BE2C (cell line): ENCODE data around the gene TMEM39A.

ENCODE experiments used
- DNase-seq: peaks from one replicate; pipeline ENCODE4 v3.0.0-alpha.2; 2020
- H3K27me3 ChIP-seq: fragments of 250-450 bp; sonication (Bioruptor Pico); 2 replicates; pipeline ENCODE4 v1.5.1; 2020; ENCODE audit warnings: mild to moderate bottlenecking
- H3K36me3 ChIP-seq: fragments of 250-450 bp; sonication (Bioruptor Pico); 2 replicates; pipeline ENCODE4 v1.5.1; 2020; ENCODE audit warnings: mild to moderate bottlenecking
- H3K4me1 ChIP-seq: fragments of 250-450 bp; sonication (Bioruptor Pico); 2 replicates; pipeline ENCODE4 v1.5.1; 2020
- H3K4me3 ChIP-seq: 2 replicates; pipeline ENCODE4 v1.5.1; 2011; ENCODE audit warnings: low read depth, low read length
- H3K9me3 ChIP-seq: fragments of 250-450 bp; sonication (Bioruptor Pico); 2 replicates; pipeline ENCODE4 v1.5.1; 2020
- TF ChIP-seq, protein P1 (sequence below): IDR thresholded peaks from 2 replicates; pipeline ENCODE4 v1.5.1; 2012; ENCODE audit warnings: mild to moderate bottlenecking, low read depth, low read length

Gene TMEM39A

DNA sequence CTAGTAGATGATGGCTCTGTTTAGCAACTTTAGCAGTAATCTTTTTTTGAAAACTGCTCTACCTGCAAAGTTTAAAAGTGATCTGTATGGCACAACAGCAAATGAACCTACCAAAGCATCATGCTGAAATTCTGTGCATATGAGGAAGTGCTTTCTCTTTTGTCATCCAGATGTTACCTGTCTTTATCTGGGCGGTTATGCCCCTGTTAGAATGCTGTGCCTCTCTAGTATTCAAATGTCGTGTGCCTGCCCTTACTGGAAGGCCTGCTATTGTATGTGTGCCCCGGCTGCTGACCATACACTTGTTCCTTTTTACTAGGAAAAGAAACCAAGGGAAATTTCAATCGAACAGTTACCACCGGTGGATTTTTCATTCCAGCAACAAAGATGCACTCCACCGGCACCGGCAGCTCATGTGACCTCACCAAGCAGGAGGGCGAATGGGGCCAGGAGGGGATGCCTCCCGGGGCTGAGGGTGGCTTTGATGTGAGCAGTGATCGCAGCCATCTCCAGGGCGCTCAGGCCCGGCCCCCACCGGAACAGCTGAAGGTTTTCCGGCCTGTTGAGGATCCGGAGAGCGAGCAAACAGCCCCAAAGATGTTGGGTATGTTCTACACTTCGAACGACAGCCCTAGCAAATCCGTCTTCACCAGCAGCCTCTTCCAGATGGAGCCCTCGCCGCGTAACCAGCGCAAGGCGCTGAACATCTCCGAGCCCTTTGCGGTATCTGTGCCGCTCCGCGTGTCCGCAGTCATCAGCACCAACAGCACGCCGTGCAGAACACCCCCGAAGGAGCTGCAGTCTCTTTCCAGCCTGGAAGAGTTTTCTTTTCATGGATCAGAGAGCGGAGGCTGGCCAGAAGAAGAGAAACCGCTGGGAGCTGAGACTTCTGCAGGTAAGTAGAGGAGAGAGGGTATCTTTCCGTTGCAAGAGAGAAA lies 61.6 kb downstream of the TMEM39A start:
- Histone ChIP-seq H3K27me3 (no peaks in the 10 kb centered on the region), H3K36me3 (no peaks in the 10 kb centered on the region; the same call in 1 of the 2 replicates), H3K9me3 (no peaks in the 10 kb centered on the region), H3K4me1 (no peaks in the 10 kb centered on the region), H3K4me3 (no peak overlapping the region)
- DNase-seq, result no peak
- TF ChIP-seq, protein P1, sequence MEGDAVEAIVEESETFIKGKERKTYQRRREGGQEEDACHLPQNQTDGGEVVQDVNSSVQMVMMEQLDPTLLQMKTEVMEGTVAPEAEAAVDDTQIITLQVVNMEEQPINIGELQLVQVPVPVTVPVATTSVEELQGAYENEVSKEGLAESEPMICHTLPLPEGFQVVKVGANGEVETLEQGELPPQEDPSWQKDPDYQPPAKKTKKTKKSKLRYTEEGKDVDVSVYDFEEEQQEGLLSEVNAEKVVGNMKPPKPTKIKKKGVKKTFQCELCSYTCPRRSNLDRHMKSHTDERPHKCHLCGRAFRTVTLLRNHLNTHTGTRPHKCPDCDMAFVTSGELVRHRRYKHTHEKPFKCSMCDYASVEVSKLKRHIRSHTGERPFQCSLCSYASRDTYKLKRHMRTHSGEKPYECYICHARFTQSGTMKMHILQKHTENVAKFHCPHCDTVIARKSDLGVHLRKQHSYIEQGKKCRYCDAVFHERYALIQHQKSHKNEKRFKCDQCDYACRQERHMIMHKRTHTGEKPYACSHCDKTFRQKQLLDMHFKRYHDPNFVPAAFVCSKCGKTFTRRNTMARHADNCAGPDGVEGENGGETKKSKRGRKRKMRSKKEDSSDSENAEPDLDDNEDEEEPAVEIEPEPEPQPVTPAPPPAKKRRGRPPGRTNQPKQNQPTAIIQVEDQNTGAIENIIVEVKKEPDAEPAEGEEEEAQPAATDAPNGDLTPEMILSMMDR, result no peak

- no peak for DNase-seq
- TF ChIP-seq, protein P1, result no peak
- Histone ChIP-seq H3K27me3 (no peaks in the 10 kb centered on the region), H3K4me3 (no peak overlapping the region), H3K36me3 (no peaks in the 10 kb centered on the region; the same call in 1 of the 2 replicates), H3K9me3 (no peaks in the 10 kb centered on the region), H3K4me1 (no peaks in the 10 kb centered on the region)
These were observed 62.3 kb downstream of the TMEM39A start for GRCh38 chr3:119401069-119401468.

GRCh38 chr3:119400466-119400865 lies 62.9 kb downstream of the TMEM39A start:
- H3K4me3 ChIP-seq, result no peak overlapping the region
- H3K4me1 ChIP-seq, result no peaks in the 10 kb centered on the region
- DNase-seq, result no peak
- no peaks in the 10 kb centered on the region for H3K27me3 ChIP-seq
- TF ChIP-seq, protein P1, result no peak
- H3K36me3 ChIP-seq, result no peaks in the 10 kb centered on the region; the same call in 1 of the 2 replicates
- no peaks in the 10 kb centered on the region for H3K9me3 ChIP-seq

GRCh38 chr3:119396870-119397269 lies 66.5 kb downstream of the TMEM39A start:
- H3K9me3 ChIP-seq, result no peaks in the 10 kb centered on the region
- H3K36me3 ChIP-seq, result no peaks in the 10 kb centered on the region; the same call in 1 of the 2 replicates
- H3K27me3 ChIP-seq, result no peaks in the 10 kb centered on the region
- DNase-seq, result no peak
- TF ChIP-seq, protein P1, result no peak
- no peaks in the 10 kb centered on the region for H3K4me1 ChIP-seq
- no peak overlapping the region for H3K4me3 ChIP-seq

DNA sequence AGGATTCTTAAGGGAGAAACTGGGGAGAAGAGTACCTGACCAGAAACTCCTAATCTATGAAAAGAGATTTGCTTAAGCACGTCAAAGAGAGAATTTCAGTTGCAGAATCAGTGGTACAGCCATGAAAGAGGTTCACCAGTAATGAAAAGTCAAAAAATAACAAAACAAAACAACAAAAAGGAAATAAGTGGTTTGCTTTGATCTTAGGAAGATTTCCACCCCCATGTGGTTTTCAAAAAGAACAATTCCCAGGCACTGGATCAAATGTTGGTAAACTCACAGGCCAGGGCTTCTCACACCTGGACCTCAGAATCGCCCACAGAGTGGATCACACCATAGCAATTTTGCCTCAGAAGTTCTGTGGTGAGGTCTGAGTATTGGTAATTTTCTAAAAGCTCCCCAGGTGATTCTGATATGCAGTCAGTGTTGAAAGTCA lies 67.5 kb downstream of the TMEM39A start:
- H3K9me3 ChIP-seq, result no peaks in the 10 kb centered on the region
- no peak for DNase-seq
- no peak overlapping the region for H3K4me3 ChIP-seq
- TF ChIP-seq, protein P1, result no peak
- H3K27me3 ChIP-seq, result no peaks in the 10 kb centered on the region
- no peaks in the 10 kb centered on the region; the same call in 1 of the 2 replicates for H3K36me3 ChIP-seq
- no peaks in the 10 kb centered on the region for H3K4me1 ChIP-seq

DNA sequence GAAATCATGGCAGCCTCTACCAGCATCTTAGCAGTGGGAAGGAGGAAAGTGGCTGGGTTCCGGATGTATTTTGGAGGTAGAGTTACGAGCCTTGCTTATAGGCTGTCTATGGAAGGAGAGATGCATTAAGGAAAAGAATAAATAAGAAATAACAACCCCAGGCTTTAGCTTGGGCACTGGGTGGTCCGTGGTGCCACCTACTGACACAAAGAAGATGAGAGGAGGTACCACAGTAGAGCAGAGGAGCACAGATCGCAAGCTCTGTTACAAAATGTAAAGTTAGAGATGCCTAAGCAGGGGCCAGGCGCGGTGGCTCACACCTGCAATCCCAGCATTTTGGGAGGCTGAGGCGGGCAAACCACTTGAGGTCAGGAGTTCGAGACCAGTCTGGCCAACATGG lies 74.8 kb downstream of the TMEM39A start:
- DNase-seq, result no peak
- H3K27me3 ChIP-seq, result no peaks in the 10 kb centered on the region
- H3K4me3 ChIP-seq, result no peak overlapping the region
- H3K4me1 ChIP-seq, result no peaks in the 10 kb centered on the region
- H3K36me3 ChIP-seq, result no peaks in the 10 kb centered on the region
- H3K9me3 ChIP-seq, result no peaks in the 10 kb centered on the region
- TF ChIP-seq, protein P1, result peak; percentile 33
